ENCODE measurements around the gene ZNF593.
A peak's percentile ranks its signal among the peaks of the same experiment; 100 is the strongest.

Gene ZNF593

DNA sequence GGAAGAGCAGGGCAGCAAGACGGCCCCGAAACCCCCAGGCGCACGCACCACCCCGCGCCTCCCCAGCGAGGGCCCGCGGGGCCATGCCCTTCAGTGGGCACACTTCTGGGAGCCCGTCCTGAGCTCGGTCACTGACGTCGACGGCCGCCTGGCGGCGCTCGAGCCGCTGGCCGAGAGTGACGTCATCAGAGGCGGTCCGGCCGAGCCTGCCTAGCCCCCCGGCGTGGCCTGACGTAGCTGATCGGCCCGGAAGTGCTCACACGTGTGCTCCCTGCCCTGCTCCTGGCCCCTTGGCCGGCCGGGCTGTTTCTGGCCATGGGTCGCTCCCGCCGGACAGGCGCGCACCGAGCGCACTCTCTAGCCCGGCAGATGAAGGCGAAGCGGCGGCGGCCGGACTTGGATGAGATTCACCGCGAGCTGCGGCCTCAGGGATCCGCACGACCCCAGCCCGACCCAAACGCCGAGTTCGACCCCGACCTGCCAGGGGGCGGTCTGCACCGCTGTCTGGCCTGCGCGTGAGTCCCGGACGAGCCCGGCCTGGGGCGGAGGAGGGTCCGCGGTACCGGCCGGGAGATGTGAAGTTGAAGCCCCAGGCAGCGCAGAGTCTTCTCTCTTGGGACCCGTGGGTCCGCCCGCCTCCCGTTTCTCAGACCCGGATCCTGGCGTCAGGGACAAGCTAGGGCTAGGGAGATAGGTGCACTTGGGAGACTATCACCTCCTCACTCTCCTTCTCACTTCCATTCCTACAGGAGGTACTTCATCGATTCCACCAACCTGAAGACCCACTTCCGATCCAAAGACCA is at the start of gene ZNF593:
TSS of gene ZNF593 (plus strand) at position 240 of the 803 bp plus-strand sequence. CDS start at position 316, 76 bp downstream.
- peak; percentile 78 for DNase-seq (ENCODE audit: low read depth)

GRCh38 chr1:26121854-26122773 is 47.6 kb upstream of the ZNF593 start:
- no peak for DNase-seq (ENCODE audit: low read depth)

- DNase-seq (ENCODE audit: low read depth): no peak
These were observed 46.4 kb upstream of the ZNF593 start for GRCh38 chr1:26122988-26123973.

DNA sequence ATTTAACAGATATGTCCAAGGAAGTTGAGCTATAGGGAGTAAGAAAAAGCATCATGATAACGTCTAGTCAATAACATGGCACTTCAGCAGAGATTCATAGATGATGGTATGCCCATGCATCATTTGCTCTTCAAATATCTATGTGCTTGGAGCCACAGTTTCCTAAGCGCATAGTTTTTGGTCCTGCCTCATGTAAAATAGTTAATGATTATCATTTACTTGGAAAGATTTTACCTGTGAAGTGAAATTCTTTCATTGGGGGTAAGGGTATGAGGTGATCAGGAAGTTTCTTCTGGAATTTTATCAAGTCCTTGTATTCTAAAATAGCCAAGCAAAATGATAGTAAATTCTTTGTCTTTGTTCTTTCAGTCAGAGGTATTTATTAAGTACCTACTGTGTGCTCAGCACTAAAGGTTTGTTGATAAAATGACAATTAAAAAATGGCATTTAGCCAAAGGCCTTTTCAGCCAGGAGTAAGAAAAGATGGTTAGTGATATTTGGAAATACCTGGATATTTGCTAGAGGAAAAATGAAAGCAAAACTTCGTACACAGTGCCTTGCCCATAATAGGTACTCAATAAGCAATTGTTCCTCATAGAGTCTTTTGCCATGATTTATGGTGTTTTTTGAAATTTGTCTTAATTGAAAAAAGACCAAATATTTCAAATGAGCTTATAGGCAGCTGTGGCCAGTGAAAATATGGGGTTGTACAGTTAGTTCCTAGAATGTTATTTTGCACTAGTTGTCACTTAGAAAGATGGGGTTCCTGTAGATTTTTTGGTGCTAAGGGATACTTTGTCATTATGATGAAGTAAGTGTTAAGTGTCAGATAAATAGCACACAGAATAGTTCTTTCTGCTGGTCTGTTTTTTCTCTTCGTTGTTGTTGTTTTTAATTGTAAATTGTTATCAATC is 45.0 kb upstream of the ZNF593 start:
- DNase-seq (ENCODE audit: low read depth): no peak

- DNase-seq (ENCODE audit: low read depth): no peak
These were observed 44.3 kb upstream of the ZNF593 start for GRCh38 chr1:26125382-26125781.

GRCh38 chr1:26125946-26126320 is 43.8 kb upstream of the ZNF593 start:
- DNase-seq (ENCODE audit: low read depth): no peak

DNA sequence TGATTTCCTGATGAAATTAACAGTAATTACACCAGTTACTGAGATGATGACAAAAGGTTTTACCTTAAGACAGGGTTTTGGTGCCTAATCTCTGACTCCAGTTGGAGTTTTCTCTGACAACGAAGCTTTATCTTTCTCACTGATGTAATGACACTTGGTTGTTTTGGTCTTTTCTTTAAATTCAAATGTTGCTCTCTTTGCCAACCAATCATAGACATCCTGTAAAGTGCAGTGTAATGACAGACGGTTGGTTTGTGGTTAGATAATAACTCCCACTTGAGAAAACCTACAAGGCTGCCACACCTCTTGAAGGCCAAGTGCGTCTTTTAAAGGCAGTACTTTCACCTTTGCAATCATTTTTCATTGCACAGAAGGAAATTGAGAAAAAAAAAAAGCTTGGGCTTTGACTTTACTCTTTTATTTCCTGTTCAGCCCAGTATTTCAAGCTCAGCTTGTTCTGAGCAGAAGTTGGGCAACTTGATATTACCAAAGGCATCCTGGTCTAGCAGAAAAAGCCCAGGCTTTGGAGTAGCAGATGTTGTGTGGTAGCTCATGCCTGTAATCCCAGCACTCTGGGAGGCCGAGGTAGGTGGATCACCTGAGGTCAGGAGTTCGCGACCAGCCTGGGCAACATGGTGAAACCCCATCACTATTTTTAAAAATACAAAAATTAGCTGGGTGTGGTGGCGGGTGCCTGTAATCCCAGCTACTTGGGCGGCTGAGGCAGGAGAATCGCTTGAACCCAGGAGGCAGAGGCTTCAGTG is 43.2 kb upstream of the ZNF593 start:
- DNase-seq (ENCODE audit: low read depth): no peak

DNA sequence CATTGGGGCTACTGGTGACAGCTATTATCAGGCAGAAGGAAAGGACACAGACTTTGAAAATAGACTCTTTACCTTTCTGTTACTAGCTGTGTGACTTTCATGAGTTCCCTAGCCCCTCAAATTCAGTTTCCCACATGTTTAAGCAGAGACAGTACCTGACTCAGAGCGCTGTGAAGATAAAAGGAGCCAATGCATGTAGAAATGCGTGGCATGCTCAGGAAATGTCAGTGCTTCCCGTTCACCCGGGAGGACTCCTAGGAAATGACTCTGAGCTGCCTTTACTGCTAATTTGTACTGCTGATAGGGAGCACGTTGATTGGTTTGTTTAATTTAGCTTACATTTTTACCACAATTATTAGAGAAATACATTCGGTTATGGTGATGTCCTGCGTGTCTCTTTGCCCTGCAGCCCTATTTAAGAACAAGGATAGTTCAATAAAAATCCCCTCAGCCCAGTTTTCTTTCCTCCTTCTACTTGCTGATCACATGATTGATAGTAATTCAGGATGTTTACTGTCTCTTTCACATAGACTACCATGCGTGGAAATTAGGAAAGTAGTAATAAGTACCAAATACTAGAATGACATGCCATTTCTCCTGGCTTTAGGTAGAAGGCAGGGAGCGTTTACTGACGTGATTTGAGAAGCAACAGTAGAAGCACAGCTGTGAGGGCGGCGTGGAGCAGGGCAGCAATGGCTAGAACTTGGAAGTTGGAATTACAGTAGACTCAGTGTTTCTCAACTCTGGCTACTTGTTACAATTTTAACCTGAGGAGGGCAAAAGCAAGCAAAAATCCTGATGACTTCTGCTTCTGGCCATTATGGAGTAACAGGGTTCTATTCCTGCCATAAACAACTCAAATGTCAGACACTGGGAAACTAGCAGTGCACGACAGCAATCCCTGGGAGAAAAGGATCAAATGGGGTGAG is 42.2 kb upstream of the ZNF593 start:
- DNase-seq (ENCODE audit: low read depth): no peak

DNA sequence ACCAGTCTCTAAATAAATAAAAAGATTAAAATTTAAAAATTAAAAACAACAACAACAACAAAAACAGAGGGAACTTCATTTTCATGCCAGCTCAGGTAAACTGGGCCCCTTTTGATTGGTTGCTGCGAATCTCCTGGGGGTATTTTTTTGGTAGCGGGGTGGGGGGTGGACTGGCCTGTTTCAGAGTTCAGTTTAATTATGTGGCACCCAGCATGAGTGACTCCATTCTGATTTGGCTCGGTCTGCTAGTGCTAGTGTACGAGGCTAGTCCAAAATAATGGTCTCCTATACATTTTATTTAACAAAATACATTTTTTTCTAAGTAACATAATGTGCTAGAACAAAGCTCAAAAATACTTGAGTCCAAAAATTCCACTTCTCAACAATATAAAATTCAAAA is 39.9 kb upstream of the ZNF593 start:
- no peak for DNase-seq (ENCODE audit: low read depth)

DNA sequence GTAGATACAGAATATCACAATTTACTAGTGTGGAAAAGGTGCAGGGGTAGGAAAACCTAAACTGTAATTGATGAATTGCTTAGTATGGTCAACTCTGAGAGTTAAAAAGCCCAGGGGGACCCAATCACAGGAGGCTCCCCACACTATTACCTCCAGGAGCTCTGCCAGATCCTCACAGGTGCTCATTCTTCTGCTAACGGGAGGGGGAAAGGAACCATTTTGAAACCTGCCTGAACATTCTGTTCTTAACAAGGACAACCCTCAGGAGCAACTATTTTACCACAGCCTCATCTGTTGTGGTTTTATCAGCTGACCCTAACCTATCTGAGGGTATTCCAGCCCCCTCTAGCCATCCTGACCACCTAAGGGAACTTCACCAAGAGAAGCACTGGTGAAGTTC is 39.0 kb upstream of the ZNF593 start:
- no peak for DNase-seq (ENCODE audit: low read depth)

GRCh38 chr1:26132128-26132833 is 37.4 kb upstream of the ZNF593 start:
- DNase-seq (ENCODE audit: low read depth): no peak

DNA sequence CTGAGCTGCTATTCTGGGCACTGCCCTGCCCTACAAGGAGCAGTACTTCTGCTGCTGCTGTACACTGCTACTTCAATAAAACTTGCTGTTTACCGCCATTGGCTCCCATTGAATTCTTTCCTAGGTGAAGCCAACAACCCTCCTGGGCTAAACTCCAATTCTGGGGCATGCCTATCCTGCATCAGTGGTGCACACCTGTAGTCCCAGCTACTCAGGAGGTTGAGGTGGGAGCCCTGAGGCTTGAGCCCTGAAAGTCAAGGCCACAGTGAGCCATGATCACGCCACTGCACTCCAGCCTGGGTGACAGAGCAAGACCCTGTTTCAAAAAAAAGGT is 36.9 kb upstream of the ZNF593 start:
- DNase-seq (ENCODE audit: low read depth): no peak

DNA sequence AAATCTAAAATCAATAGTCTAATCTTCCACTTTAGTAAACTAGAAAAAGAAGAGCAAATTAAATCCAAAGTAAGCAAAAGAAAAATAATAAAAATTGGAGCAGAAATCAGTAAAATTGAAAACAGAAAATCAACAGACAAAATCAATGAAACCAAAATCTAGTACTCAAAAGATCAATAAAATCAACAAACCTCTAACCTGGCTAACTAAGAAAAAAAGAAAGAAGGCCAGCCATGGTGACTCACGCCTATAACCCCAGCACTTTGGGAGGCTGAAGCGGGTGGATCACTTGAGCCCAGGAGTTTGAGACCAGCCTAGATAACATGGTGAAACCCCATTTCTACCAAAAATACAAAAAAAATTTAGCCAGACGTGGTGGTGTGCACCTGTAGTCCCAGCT is 35.2 kb upstream of the ZNF593 start:
- DNase-seq (ENCODE audit: low read depth): no peak

GRCh38 chr1:26138974-26139558 is 30.6 kb upstream of the ZNF593 start:
- no peak for DNase-seq (ENCODE audit: low read depth)

DNA sequence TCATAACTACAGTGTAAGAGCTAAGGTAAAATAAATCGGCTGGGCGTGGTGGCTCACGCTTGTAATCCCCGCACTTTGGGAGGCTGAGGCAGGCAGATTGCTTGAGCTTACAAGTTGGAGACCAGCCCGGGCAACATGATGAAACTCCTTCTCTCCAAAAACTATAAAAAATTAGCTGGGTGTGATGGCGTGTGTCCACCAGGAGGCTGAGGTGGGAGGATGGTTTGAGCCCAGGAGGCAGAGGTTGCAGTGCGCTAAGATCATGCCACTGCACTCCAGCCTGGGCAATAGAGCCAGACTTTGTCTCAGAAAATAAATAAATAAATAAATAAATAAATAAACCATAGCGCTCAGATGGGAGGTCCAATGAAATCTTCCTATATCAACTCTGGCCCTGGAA is 27.5 kb upstream of the ZNF593 start:
- no peak for DNase-seq (ENCODE audit: low read depth)

GRCh38 chr1:26145041-26145959 is 24.4 kb upstream of the ZNF593 start:
- no peak for DNase-seq (ENCODE audit: low read depth)

DNA sequence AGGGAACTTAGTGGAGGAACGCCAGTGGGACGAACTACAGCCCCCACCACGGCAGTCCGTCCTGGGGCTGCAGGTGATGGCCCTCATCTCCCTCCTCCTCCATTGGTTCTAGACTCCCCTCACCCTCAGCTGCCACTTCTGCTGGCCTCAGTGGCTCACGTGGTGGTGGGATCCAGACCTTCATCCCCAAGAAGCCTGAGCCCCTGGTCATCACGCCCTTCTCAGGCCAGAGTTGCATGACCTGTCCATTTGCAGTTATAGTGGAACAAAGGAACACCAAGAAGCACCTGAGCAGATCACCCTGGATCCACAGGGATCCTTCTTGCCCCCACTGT is 23.8 kb upstream of the ZNF593 start:
- DNase-seq (ENCODE audit: low read depth): no peak

All from stimulated activated CD8-positive, alpha-beta memory T cell treated with anti-CD3 and anti-CD28 coated beads, Interleukin-7, amount 100 ng/mL, for 24 hours (primary cell).